ENCODE results near the gene TNNC2.

The TNNC2 gene

DNA sequence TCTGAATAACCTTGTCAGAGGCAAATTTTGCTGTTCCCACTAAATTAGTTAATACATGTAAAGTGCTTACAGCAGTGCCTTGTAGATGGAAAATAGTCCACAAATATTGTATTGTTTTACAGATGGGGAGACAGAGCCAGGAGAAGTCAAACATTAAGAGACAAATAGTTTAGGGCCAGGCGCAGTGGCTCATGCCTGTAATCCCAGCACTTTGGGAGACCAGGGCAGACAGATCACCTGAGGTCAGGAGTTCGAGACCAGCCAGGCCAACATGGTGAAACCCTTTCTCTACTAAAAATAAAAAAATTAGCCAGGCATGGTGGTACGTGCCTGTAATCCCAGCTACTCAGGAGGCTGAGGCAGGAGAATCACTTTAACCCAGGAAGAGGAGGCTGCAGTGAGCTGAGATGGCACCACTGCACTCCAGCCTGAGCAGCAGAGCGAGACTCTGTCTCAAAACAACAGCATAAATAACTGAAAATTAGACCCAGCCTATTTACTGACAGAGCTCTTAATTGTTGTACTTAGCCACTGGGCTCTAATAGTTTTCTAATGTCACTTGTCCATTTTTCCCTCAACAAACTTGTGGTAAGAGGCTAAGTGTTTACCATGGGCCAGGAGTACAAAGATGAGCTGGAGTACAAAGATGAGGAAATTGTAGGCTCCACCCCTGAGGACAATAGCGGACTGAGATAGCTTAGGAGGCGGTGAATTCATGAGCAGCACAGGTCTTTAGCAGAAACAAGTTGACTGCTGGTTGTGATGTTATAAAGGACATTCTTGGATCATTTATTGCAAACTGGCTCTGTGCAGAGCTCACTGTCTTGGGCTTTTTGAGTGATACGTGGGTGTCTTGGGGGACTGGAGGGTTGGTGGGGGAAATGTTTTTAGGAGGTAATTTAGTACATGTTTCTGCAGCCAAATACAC lies 36.7 kb upstream of the TNNC2 start:
- TF ChIP-seq, protein P1, sequence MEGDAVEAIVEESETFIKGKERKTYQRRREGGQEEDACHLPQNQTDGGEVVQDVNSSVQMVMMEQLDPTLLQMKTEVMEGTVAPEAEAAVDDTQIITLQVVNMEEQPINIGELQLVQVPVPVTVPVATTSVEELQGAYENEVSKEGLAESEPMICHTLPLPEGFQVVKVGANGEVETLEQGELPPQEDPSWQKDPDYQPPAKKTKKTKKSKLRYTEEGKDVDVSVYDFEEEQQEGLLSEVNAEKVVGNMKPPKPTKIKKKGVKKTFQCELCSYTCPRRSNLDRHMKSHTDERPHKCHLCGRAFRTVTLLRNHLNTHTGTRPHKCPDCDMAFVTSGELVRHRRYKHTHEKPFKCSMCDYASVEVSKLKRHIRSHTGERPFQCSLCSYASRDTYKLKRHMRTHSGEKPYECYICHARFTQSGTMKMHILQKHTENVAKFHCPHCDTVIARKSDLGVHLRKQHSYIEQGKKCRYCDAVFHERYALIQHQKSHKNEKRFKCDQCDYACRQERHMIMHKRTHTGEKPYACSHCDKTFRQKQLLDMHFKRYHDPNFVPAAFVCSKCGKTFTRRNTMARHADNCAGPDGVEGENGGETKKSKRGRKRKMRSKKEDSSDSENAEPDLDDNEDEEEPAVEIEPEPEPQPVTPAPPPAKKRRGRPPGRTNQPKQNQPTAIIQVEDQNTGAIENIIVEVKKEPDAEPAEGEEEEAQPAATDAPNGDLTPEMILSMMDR (IDR thresholded peaks at IDR 0.05) = no peak

DNA sequence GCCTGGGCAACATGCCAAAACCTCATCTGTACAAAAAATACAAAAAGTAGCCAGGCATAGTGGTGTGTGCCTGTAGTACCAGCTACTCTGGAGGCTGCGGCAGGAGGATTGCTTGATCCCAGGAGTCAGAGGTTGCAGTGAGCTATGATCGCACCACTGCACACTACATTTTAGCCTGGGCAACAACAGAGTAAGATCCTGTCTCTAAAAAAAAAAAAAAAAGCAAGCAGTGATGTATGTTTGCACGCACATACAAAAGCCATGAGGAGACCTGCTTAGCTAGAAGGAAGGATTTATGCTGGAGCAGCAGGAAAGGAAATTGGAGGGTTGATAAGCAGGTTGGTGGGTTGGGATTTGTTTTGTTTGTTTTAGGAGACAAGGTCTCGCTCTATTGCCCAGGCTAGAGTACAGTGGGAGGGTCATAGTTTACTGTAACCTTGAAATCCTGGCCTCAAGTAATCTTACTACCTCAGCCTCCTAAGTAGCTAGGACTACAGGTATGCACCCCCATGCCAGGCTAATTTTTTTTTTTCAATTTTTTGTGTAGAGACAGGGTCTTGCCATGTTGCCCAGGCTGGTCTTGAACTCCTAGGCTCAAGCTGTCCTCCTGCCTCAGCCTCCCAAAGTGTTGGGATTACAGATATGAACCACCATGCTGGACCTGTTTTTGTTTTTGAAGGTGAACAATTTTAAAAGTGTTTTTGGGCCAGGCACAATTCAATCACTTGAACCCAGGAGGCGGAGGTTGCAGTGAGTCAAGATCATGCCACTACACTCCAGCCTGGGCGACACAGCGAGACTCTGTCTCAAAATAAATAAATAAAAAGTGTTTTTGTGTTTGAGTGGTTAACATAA lies 34.3 kb upstream of the TNNC2 start:
- TF ChIP-seq, protein P1 (IDR thresholded peaks at IDR 0.05) = no peak

DNA sequence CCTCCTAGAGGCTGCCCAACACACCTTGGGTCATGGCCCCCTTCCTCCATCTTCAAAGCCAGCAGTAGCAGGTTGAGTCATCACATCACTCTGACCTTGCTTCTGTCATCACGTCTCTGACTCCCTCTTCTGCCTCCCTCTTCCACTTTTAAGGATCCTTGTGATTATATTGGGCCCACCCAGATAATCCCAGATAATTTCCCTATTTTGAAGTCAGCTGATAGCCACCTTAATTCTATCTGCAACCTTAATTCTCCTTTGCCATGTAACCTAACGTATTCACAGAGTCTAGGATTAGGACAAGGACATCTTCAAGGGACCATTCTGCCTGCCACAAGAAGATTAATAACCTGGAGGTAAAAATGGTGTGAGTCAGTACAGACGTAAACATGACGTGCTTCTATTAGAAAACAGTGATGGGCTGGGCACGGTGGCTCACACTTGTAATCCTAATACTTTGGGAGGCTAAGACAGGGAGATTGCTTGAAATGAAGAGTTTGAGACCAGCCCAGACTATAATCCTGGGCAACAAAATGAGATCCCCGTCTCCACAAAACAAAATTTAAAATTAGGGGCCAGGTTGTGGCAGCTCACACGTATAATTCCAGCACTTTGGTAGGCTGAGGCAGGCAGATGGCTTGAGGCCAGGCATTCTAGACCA lies 33.6 kb upstream of the TNNC2 start:
- TF ChIP-seq, protein P1 (IDR thresholded peaks at IDR 0.05) = no peak

DNA sequence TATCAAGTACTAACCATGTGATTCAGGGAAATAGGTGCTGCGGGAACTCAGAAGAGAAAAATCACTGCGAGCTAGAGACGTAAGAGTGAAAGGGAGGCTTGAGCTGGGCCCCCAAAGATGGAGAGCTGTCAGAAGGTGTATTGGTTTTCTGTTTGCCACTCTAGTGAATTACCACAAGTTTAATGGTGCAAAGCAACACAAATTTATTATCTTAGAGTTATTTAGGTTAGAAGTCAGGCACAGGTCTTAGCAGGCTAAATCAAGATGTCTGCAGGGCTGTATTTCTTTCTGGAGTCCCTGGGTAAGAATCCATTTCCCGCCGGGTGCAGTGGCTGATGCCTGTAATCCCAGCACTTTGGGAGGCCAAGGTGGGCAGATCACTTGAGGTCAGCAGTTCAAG lies 32.8 kb upstream of the TNNC2 start:
- TF ChIP-seq, protein P1 (IDR thresholded peaks at IDR 0.05) = no peak

GRCh38 chr20:45857882-45858216 lies 30.7 kb upstream of the TNNC2 start:
- TF ChIP-seq, protein P1 (IDR thresholded peaks at IDR 0.05) = no peak

- TF ChIP-seq, protein P1 (IDR thresholded peaks at IDR 0.05) = no peak
Observed at GRCh38 chr20:45857114-45857881, 30.2 kb upstream of the TNNC2 start, which contains the start of the genes ACOT8 and ZSWIM3. Gene ACOT8, minus strand, starts transcription at chr20:45857392. Its CDS starts 77 bp downstream, at chr20:45857315. Gene ZSWIM3, plus strand, starts transcription at chr20:45857614. Its CDS starts 212 bp downstream, at chr20:45857826.
